Hepatocyte (in vitro differentiated cells): ENCODE measurements around the gene TMIGD3. TPM values are rescaled to one million over a fixed set of nuclear protein-coding genes. Genes with fewer than 3 reads are reported as not detected.

ENCODE experiments used
- DNase-seq: peaks from one replicate; pipeline ENCODE4 v3.0.0-alpha.2; 2016; ENCODE audit warnings: low spot score
- H2AFZ ChIP-seq: fragments of 200-600 bp; sonication (generic); 2 replicates; pipeline ENCODE4 v1.6.0; 2016; ENCODE audit warnings: antibody characterized with exemption, mild to moderate bottlenecking
- H3K27ac ChIP-seq: fragments of 200-600 bp; sonication (generic); 2 replicates; pipeline ENCODE4 v1.5.1; 2016; ENCODE audit warnings: mild to moderate bottlenecking
- H3K27me3 ChIP-seq: fragments of 200-600 bp; sonication (generic); 2 replicates; pipeline ENCODE4 v1.6.1; 2016
- H3K36me3 ChIP-seq: fragments of 200-600 bp; sonication (generic); replicated peaks from 2 replicates; pipeline ENCODE4 v1.5.1; 2016; ENCODE audit warnings: low read depth; ENCODE audit not compliant: insufficient read depth
- H3K4me1 ChIP-seq: fragments of 200-600 bp; sonication (generic); 2 replicates; pipeline ENCODE4 v1.5.1; 2016; ENCODE audit warnings: mild to moderate bottlenecking, moderate library complexity; ENCODE audit not compliant: insufficient read depth
- H3K4me2 ChIP-seq: fragments of 200-600 bp; sonication (generic); 2 replicates; pipeline ENCODE4 v1.6.0; 2016
- H3K4me3 ChIP-seq: fragments of 200-600 bp; sonication (generic); 2 replicates; pipeline ENCODE4 v1.5.1; 2016; ENCODE audit warnings: mild to moderate bottlenecking
- H3K79me2 ChIP-seq: fragments of 200-600 bp; sonication (generic); 2 replicates; pipeline ENCODE4 v1.6.0; 2017; ENCODE audit warnings: mild to moderate bottlenecking
- H3K9me2 ChIP-seq: fragments of 200-600 bp; sonication (generic); replicated peaks from 2 replicates; pipeline ENCODE4 v1.6.0; 2017; ENCODE audit warnings: mild to moderate bottlenecking; ENCODE audit not compliant: insufficient read depth
- H3K9me3 ChIP-seq: fragments of 200-600 bp; sonication (generic); 2 replicates; pipeline ENCODE4 v1.5.1; 2016; ENCODE audit warnings: low read depth, mild to moderate bottlenecking
- H4K20me1 ChIP-seq: fragments of 200-600 bp; sonication (generic); 2 replicates; pipeline ENCODE4 v1.6.0; 2016; ENCODE audit warnings: mild to moderate bottlenecking; ENCODE audit not compliant: insufficient read depth, poor library complexity, severe bottlenecking
- CTCF ChIP-seq: fragments of 200-600 bp; sonication (generic); IDR thresholded peaks from 2 replicates; pipeline ENCODE4 v1.5.1; 2016; ENCODE audit warnings: antibody characterized with exemption, mild to moderate bottlenecking; ENCODE audit not compliant: poor library complexity
- EZH2 ChIP-seq: fragments of 200-600 bp; sonication (generic); IDR thresholded peaks from 2 replicates; pipeline ENCODE4 v1.6.1; 2016; ENCODE audit warnings: antibody characterized with exemption, mild to moderate bottlenecking, borderline replicate concordance
- EZH2phosphoT487 ChIP-seq: fragments of 200-600 bp; sonication (generic); IDR thresholded peaks from one replicate; pipeline ENCODE4 v1.6.1; 2018; ENCODE audit warnings: antibody characterized with exemption, mild to moderate bottlenecking, low read depth, moderate library complexity; ENCODE audit not compliant: unreplicated experiment, severe bottlenecking
- whole genome bisulfite sequencing: methylation state at CpG from one replicate; pipeline ENCODE4 v1.1.6; 2016; ENCODE audit warnings: low lambda C conversion rate; ENCODE audit errors: missing lambda C conversion rate; 5-methylcytosine and 5-hydroxymethylcytosine counted together
- polyA plus RNA-seq: library from polyadenylated mRNA; unstranded; fragments of >200 nt; fragmentation: Nextera tagmentation; extraction: Ambion mirVana; gene quantifications from 2 replicates; pipeline ENCODE4 v1.2.1, GENCODE V29; 2016
- total RNA-seq: library from RNA; depleted of rRNA; stranded (reverse); fragments of >200 nt; gene quantifications from 2 replicates; pipeline ENCODE4 v1.2.3, GENCODE V29; 2014

Gene TMIGD3
- total and polyA plus RNA-seq, 2 experiments from 2014 or later, result 5.2 to 6.5 TPM

DNA sequence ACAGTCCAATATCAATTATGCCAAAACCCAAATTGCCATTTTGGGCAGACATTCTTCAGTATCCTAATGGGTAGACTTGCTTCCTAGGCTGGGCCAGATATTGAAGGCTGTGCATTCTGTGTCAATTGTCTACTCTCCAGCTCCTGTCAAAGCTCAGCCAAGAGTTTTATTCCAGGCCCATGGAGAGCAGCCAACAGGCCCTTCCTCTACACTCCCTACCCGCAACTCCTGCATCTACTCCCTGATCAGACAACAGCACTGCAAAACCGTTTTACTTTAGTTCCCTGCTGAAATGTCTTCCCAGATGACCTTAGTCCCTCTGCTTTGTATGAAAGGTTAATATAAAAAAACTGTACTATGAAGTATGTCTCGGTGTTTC, 6.6 kb upstream of the TMIGD3 start:
- Histone ChIP-seq H3K4me1 (peaks cover 17% of the 10 kb centered on the region), H3K79me2 (no peaks in the 10 kb centered on the region), H3K27ac (no peak overlapping the region), H4K20me1 (no peaks in the 10 kb centered on the region), H3K27me3 (no peaks in the 10 kb centered on the region), H3K4me3 (no peak overlapping the region), H2AFZ (no peak overlapping the region), H3K9me3 (no peaks in the 10 kb centered on the region), H3K36me3 (no peaks in the 10 kb centered on the region), H3K4me2 (no peak overlapping the region), H3K9me2 (no peaks in the 10 kb centered on the region)
- peak; percentile 2 for DNase-seq
- 78% methylated on average over 3 of the region's 3 CpGs for WGBS
- TF ChIP-seq EZH2 (no peak), EZH2phosphoT487 (no peak), CTCF (no peak)

DNA sequence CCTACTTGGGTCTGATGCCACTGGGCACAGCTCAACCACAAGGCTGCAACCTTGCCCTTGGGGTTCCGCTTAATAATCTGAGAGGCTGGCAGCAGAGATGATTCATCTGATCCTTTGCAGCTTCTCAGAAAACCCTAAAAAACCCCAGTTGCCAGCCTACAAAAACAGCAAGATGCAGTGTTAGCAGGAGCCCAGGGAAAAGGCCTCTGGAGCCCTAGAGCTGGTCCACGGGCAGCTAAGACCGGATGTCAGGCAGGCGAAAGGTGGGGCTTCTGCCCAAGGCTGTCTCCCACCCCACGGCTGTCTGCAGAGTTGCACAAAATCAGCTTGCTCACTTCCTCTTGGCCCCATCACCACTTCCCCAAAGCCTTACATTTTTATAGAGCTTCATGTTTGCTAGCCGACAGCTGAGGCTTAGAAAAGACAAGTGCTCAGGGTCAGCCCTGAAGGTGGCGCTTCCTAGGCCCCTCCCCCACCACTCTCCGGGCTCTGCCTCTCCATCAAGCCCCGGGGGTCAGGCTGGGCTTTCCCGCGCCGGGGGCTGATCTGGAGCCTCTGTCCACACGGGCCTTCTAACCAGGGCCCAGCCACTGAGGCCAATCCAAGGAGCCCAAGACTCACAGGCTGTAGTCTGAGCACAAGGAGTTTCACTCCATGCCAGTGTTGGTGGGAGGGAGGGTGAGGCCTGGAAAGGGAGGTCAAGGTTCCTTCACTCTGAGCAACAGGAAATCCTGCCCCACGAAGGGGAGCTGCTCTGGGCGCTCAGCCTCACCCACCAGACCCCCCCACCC, 4.2 kb upstream of the TMIGD3 start:
- Histone ChIP-seq H4K20me1 (no peaks in the 10 kb centered on the region), H3K4me1 (peaks cover 17% of the 10 kb centered on the region), H3K4me2 (peak overlapping the region; percentile 76), H3K9me2 (no peaks in the 10 kb centered on the region), H3K27ac (peak overlapping the region; percentile 98), H3K36me3 (no peaks in the 10 kb centered on the region), H3K4me3 (no peak overlapping the region), H3K27me3 (no peaks in the 10 kb centered on the region), H3K9me3 (no peaks in the 10 kb centered on the region), H3K79me2 (no peaks in the 10 kb centered on the region), H2AFZ (peak overlapping the region; percentile 90)
- WGBS, result 11% methylated on average over 15 of the region's 15 CpGs
- TF ChIP-seq EZH2phosphoT487, result no peak
- no peak for TF ChIP-seq EZH2
- TF ChIP-seq CTCF, result no peak
- DNase-seq, result peak; percentile 85

DNA sequence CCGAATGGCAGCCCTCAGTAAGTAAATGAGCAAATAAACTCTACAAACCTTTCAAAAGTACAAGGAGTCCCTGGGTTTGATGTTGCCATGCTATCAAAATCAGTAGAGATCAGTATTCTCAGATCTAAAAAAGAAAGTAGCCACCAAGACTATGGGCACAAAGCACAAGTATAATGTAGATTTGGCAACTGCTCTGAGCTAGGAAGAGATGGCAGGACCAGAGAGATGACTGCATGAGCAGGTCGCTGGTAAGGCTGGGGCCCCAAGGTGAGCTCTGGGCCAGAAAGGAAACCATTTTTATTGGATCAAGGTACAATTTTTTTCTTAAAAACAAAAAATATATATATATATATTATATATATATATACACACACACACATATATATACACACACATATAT, 3.1 kb upstream of the TMIGD3 start:
- no peak overlapping the region for H3K4me2 ChIP-seq
- H4K20me1 ChIP-seq, result no peaks in the 10 kb centered on the region
- no peak overlapping the region for H3K27ac ChIP-seq
- no peaks in the 10 kb centered on the region for H3K79me2 ChIP-seq
- H3K4me3 ChIP-seq, result no peak overlapping the region
- no peaks in the 10 kb centered on the region for H3K36me3 ChIP-seq
- H3K4me1 ChIP-seq, result peaks cover 17% of the 10 kb centered on the region
- no peak overlapping the region for H2AFZ ChIP-seq
- WGBS, result 50% methylated on average over 2 of the region's 2 CpGs
- H3K9me2 ChIP-seq, result no peaks in the 10 kb centered on the region
- TF ChIP-seq EZH2phosphoT487 (no peak), EZH2 (no peak), CTCF (no peak)
- DNase-seq, result no peak
- H3K27me3 ChIP-seq, result no peaks in the 10 kb centered on the region
- no peaks in the 10 kb centered on the region for H3K9me3 ChIP-seq
